ENCODE data around the gene ROBO1. TPM values are rescaled to one million over a fixed set of nuclear protein-coding genes. Genes with fewer than 3 reads are reported as not detected.

Gene ROBO1
- total and polyA plus RNA-seq, 2 experiments from 2014 or later: 18.8 to 31.9 TPM

DNA sequence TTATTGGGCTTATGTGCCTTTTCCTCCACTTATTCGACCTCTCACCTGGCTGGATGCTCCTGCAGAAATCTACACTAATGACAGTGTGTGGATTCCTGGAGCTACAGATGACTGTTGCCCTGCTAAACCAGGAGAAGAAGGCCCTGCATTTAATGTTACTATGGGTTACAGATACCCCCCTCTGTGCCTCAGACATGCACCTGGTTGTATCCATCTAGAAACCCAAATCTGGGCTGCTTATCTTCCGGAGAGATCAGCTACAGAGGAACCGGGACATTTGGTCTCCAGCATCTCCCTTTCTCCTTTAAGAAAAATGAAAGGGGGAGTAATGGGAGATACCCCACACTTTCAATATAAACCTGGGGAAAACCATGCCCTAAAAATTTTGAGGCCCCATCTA is 710.0 kb downstream of the ROBO1 start:
- Histone ChIP-seq H3K4me1 (ENCODE audit: insufficient read depth) (no peaks in the 10 kb centered on the region), H3K36me3 (ENCODE audit: low read depth) (no peaks in the 10 kb centered on the region), H3K79me2 (ENCODE audit: insufficient read depth) (no peaks in the 10 kb centered on the region), H3F3A (ENCODE audit: insufficient read depth) (no peaks in the 10 kb centered on the region), H3K4me2 (ENCODE audit: unreplicated experiment) (no peak overlapping the region), H3K4me3 (no peak overlapping the region), H2AFZ (no peak overlapping the region), H3K27ac (no peak overlapping the region), H3K27me3 (replicated peaks; ENCODE audit: insufficient read depth) (no peaks in the 10 kb centered on the region), H4K20me1 (ENCODE audit: insufficient read depth) (no peaks in the 10 kb centered on the region), H3K9ac (no peak overlapping the region), H3K9me3 (ENCODE audit: low read depth) (no peaks in the 10 kb centered on the region), H3K9me2 (ENCODE audit: insufficient read depth) (no peaks in the 10 kb centered on the region)
- TF ChIP-seq EZH2 (IDR thresholded peaks at IDR 0.05; ENCODE audit: insufficient read depth, poor library complexity, severe bottlenecking) (no peak), EZH2phosphoT487 (IDR thresholded peaks at IDR 0.05; ENCODE audit: insufficient read depth, low read depth) (no peak)
- in situ Hi-C loops (cut with MboI): no loop called here
- WGBS, 2 experiments (ENCODE audit: low coverage in 1 of 2, low lambda C conversion rate in 2 of 2, missing lambda C conversion rate in 2 of 2): 79 to 80% methylated on average over 3 of the region's 3 CpGs
- DNase-seq: no peak

DNA sequence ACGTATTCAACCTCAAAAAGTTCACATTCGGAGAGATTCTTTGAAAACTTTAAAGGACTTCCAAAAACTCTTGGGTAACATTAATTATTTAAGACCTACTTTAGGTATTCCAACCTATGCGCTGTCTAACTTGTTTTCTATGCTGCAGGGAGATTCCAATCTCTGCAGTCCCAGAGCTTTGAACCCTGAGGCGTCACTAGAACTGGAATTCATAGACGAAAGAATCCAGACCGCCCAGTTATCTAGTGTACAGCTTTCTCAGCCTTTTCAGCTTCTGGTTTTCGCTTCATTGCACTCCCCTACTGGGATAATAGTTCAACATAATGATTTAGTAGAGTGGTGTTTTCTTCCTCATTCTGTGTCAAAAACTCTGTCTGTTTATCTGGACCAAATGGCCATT is 711.3 kb downstream of the ROBO1 start:
- Histone ChIP-seq H3K27ac (no peak overlapping the region), H3K9me2 (ENCODE audit: insufficient read depth) (no peaks in the 10 kb centered on the region), H3K36me3 (ENCODE audit: low read depth) (no peaks in the 10 kb centered on the region), H2AFZ (no peak overlapping the region), H3K4me3 (no peak overlapping the region), H3K27me3 (replicated peaks; ENCODE audit: insufficient read depth) (no peaks in the 10 kb centered on the region), H3K4me1 (ENCODE audit: insufficient read depth) (no peaks in the 10 kb centered on the region), H3K9me3 (ENCODE audit: low read depth) (no peaks in the 10 kb centered on the region), H3K9ac (no peak overlapping the region), H3F3A (ENCODE audit: insufficient read depth) (no peaks in the 10 kb centered on the region), H4K20me1 (ENCODE audit: insufficient read depth) (no peaks in the 10 kb centered on the region), H3K4me2 (ENCODE audit: unreplicated experiment) (no peak overlapping the region), H3K79me2 (ENCODE audit: insufficient read depth) (no peaks in the 10 kb centered on the region)
- 86 to 87% methylated on average over 7 of the region's 7 CpGs for WGBS, 2 experiments (ENCODE audit: low coverage in 1 of 2, low lambda C conversion rate in 2 of 2, missing lambda C conversion rate in 2 of 2)
- DNase-seq: no peak
- no peak for TF ChIP-seq EZH2 (IDR thresholded peaks at IDR 0.05; ENCODE audit: insufficient read depth, poor library complexity, severe bottlenecking)
- no peak for TF ChIP-seq EZH2phosphoT487 (IDR thresholded peaks at IDR 0.05; ENCODE audit: insufficient read depth, low read depth)
- in situ Hi-C loops (cut with MboI): no loop called here

DNA sequence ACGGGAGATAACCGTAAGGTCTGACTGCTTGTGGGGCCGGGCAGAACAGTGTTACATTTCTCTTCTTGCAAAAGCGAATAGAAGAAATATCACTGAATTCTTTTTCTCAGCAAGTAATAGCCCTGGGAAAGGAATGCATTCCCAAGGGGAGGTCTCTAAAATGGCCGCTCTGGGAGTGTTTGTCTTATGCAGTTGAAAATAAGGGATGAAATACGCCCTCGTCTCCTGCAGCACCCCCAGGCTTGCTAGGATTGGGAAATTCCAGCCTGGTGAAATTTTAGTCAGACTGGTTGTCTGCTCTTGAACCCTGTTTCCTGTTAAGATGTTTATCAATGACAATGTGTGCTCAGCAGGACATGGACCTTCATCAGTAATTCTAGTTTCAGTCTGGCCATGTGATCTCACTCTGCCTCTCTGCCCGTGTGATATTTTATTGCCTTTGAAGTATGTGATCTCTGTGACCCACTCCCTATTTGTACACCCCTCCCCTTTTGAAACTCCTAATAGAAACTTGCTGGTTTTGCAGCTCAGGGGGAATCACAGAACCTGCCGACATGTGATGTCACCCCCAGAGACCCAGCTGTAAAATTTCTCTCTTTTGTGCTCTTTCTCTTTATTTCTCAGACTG is 715.6 kb downstream of the ROBO1 start:
- no peaks in the 10 kb centered on the region for H3K9me2 ChIP-seq (ENCODE audit: insufficient read depth)
- no peaks in the 10 kb centered on the region for H3K36me3 ChIP-seq (ENCODE audit: low read depth)
- no peak for TF ChIP-seq EZH2phosphoT487 (IDR thresholded peaks at IDR 0.05; ENCODE audit: insufficient read depth, low read depth)
- TF ChIP-seq EZH2 (IDR thresholded peaks at IDR 0.05; ENCODE audit: insufficient read depth, poor library complexity, severe bottlenecking): no peak
- no peak overlapping the region for H3K9ac ChIP-seq
- H3K4me2 ChIP-seq (ENCODE audit: unreplicated experiment): no peak overlapping the region
- no peak for DNase-seq
- H3K79me2 ChIP-seq (ENCODE audit: insufficient read depth): no peaks in the 10 kb centered on the region
- no peak overlapping the region for H3K4me3 ChIP-seq
- no peaks in the 10 kb centered on the region for H3K9me3 ChIP-seq (ENCODE audit: low read depth)
- no peak overlapping the region for H3K27ac ChIP-seq
- H4K20me1 ChIP-seq (ENCODE audit: insufficient read depth): no peaks in the 10 kb centered on the region
- no peak overlapping the region for H2AFZ ChIP-seq
- H3K27me3 ChIP-seq (replicated peaks; ENCODE audit: insufficient read depth): no peaks in the 10 kb centered on the region
- no peaks in the 10 kb centered on the region for H3F3A ChIP-seq (ENCODE audit: insufficient read depth)
- no peaks in the 10 kb centered on the region for H3K4me1 ChIP-seq (ENCODE audit: insufficient read depth)
- in situ Hi-C loops (cut with MboI): no loop called here
- 67 to 73% methylated on average over 9 of the region's 9 CpGs for WGBS, 2 experiments (ENCODE audit: low coverage in 1 of 2, low lambda C conversion rate in 2 of 2, missing lambda C conversion rate in 2 of 2)

DNA sequence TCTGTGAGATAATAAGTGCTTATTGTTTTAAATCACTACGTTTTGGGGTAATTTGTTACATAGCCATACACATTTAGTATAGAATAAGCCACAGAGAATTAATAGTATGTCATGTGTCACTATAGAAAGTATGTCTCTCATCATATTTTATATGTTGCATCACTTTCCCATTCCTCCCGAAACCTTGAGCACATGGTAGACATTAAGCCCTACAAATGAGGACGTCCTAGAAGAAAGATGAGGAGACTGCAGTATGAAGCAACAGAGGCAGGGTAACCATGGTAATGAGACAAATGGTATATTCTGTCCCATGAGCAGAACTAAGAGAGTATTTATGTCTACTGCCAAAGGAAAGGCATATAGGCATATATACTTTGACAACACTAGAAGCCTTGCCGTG is 720.2 kb downstream of the ROBO1 start:
- peak; percentile 13 for DNase-seq
- no peak overlapping the region for H3K4me2 ChIP-seq (ENCODE audit: unreplicated experiment)
- H3F3A ChIP-seq (ENCODE audit: insufficient read depth): no peaks in the 10 kb centered on the region
- TF ChIP-seq EZH2phosphoT487 (IDR thresholded peaks at IDR 0.05; ENCODE audit: insufficient read depth, low read depth): no peak
- TF ChIP-seq EZH2 (IDR thresholded peaks at IDR 0.05; ENCODE audit: insufficient read depth, poor library complexity, severe bottlenecking): no peak
- no peaks in the 10 kb centered on the region for H4K20me1 ChIP-seq (ENCODE audit: insufficient read depth)
- in situ Hi-C loops (cut with MboI): no loop called here
- H2AFZ ChIP-seq: no peak overlapping the region
- no peak overlapping the region for H3K9ac ChIP-seq
- H3K4me3 ChIP-seq: no peak overlapping the region
- no peaks in the 10 kb centered on the region for H3K9me3 ChIP-seq (ENCODE audit: low read depth)
- H3K27me3 ChIP-seq (replicated peaks; ENCODE audit: insufficient read depth): no peaks in the 10 kb centered on the region
- 38 to 43% methylated on average over 4 of the region's 4 CpGs for whole genome bisulfite sequencing, 2 experiments (ENCODE audit: low coverage in 1 of 2, low lambda C conversion rate in 2 of 2, missing lambda C conversion rate in 2 of 2)
- no peak overlapping the region for H3K27ac ChIP-seq
- no peaks in the 10 kb centered on the region for H3K9me2 ChIP-seq (ENCODE audit: insufficient read depth)
- no peaks in the 10 kb centered on the region for H3K79me2 ChIP-seq (ENCODE audit: insufficient read depth)
- H3K36me3 ChIP-seq (ENCODE audit: low read depth): no peaks in the 10 kb centered on the region
- H3K4me1 ChIP-seq (ENCODE audit: insufficient read depth): no peaks in the 10 kb centered on the region

DNA sequence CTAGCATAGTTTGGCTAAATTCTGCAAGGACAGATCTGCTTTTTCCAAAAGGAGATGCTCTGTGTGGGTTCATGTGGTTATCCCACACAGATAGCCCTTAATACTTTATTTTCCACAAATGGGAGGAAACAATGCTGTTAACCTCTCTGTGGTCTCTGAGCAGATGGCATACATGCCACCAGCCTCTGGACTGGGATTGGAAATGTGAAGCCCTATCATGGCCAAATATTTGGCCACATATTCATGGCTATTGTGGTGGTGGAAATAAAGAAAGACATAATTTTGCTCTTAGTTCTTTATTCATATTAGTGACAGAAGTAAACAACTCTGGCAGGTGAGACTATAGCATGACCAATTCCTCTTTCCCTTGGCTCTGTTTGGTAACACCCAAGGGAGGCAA is 726.2 kb downstream of the ROBO1 start:
- H3K9me3 ChIP-seq (ENCODE audit: low read depth): no peaks in the 10 kb centered on the region
- no peak for DNase-seq
- no peaks in the 10 kb centered on the region for H3K9me2 ChIP-seq (ENCODE audit: insufficient read depth)
- no peak overlapping the region for H3K9ac ChIP-seq
- H3K4me1 ChIP-seq (ENCODE audit: insufficient read depth): peaks cover 35% of the 10 kb centered on the region
- H3K79me2 ChIP-seq (ENCODE audit: insufficient read depth): no peaks in the 10 kb centered on the region
- no peak overlapping the region for H3K4me3 ChIP-seq
- H4K20me1 ChIP-seq (ENCODE audit: insufficient read depth): no peaks in the 10 kb centered on the region
- no peak for TF ChIP-seq EZH2 (IDR thresholded peaks at IDR 0.05; ENCODE audit: insufficient read depth, poor library complexity, severe bottlenecking)
- TF ChIP-seq EZH2phosphoT487 (IDR thresholded peaks at IDR 0.05; ENCODE audit: insufficient read depth, low read depth): no peak
- no peak overlapping the region for H3K4me2 ChIP-seq (ENCODE audit: unreplicated experiment)
- H3F3A ChIP-seq (ENCODE audit: insufficient read depth): peaks cover 41% of the 10 kb centered on the region
- H3K36me3 ChIP-seq (ENCODE audit: low read depth): no peaks in the 10 kb centered on the region
- H3K27ac ChIP-seq: peak overlapping the region; percentile 58
- H2AFZ ChIP-seq: no peak overlapping the region
- in situ Hi-C loops (cut with MboI): no loop called here
- no peaks in the 10 kb centered on the region for H3K27me3 ChIP-seq (replicated peaks; ENCODE audit: insufficient read depth)
